ENCODE results near the gene HKDC1.
A peak's percentile ranks its signal among the peaks of the same experiment; 100 is the strongest.
"Not testable (repeated sequence)": the region's sequence is repeated elsewhere in the genome, so short reads cannot be mapped to it uniquely, and the experiment has no call there.

Gene HKDC1

GRCh38 chr10:69220041-69220451 lies at the start of gene HKDC1:
HKDC1 (plus strand) TSS chr10:69220332; CDS start chr10:69220436, 104 bp downstream.
- Histone ChIP-seq H3K36me3 (no peaks in the 10 kb centered on the region), H3K27me3 (no peaks in the 10 kb centered on the region), H3K9ac (no peak within 1 kb of the TSS), H3K4me1 (peaks cover 30% of the 10 kb centered on the region), H3K9me3 (no peaks in the 10 kb centered on the region), H3K27ac (no peak within 1 kb of the TSS), H4K20me1 (no peaks in the 10 kb centered on the region), H3K4me2 (no peak within 1 kb of the TSS), H3K4me3 (no peak within 1 kb of the TSS)
- TF ChIP-seq Cebpa-rat (IDR thresholded peaks at IDR 0.05): no peak

GRCh38 chr10:69172241-69172982 lies 47.7 kb upstream of the HKDC1 start:
- H3K4me3 ChIP-seq: no peak overlapping the region
- no peak for TF ChIP-seq Cebpa-rat (IDR thresholded peaks at IDR 0.05)
- no peak overlapping the region for H3K9ac ChIP-seq
- no peak overlapping the region for H3K27ac ChIP-seq
- H4K20me1 ChIP-seq: no peaks in the 10 kb centered on the region
- no peak overlapping the region for H3K4me2 ChIP-seq
- no peaks in the 10 kb centered on the region for H3K4me1 ChIP-seq
- no peaks in the 10 kb centered on the region for H3K9me3 ChIP-seq
- H3K27me3 ChIP-seq: no peaks in the 10 kb centered on the region
- H3K36me3 ChIP-seq: peaks cover 56% of the 10 kb centered on the region

GRCh38 chr10:69175326-69175725 lies 44.8 kb upstream of the HKDC1 start:
- not testable (repeated sequence) for H3K4me3 ChIP-seq, H3K27me3 ChIP-seq, H3K27ac ChIP-seq, H3K9me3 ChIP-seq, H3K4me1 ChIP-seq, H4K20me1 ChIP-seq, H3K9ac ChIP-seq, H3K4me2 ChIP-seq
- peaks cover 35% of the 10 kb centered on the region for H3K36me3 ChIP-seq

- Histone ChIP-seq H3K4me1 (peaks cover 19% of the 10 kb centered on the region), H3K27me3 (no peaks in the 10 kb centered on the region), H3K4me3 (no peak overlapping the region), H4K20me1 (peaks cover 15% of the 10 kb centered on the region), H3K4me2 (no peak overlapping the region), H3K27ac (no peak overlapping the region), H3K9ac (no peak overlapping the region), H3K36me3 (peaks cover 20% of the 10 kb centered on the region), H3K9me3 (no peaks in the 10 kb centered on the region)
- TF ChIP-seq Cebpa-rat (IDR thresholded peaks at IDR 0.05): no peak
Observed at GRCh38 chr10:69176823-69177222, 43.3 kb upstream of the HKDC1 start.

GRCh38 chr10:69179089-69179742 lies 40.9 kb upstream of the HKDC1 start:
- Histone ChIP-seq H3K27ac (peak overlapping the region; percentile 96), H3K4me2 (peak overlapping the region; percentile 98), H3K9me3 (no peaks in the 10 kb centered on the region), H3K9ac (peak overlapping the region; percentile 98), H3K4me1 (peaks cover 27% of the 10 kb centered on the region), H4K20me1 (peaks cover 39% of the 10 kb centered on the region), H3K36me3 (peaks cover 19% of the 10 kb centered on the region), H3K27me3 (no peaks in the 10 kb centered on the region), H3K4me3 (peak overlapping the region; percentile 94)
- peak; percentile 24; the same call in 1 of the 2 replicates for TF ChIP-seq Cebpa-rat (IDR thresholded peaks at IDR 0.05)

GRCh38 chr10:69179743-69180524 lies 40.2 kb upstream of the HKDC1 start, which contains the start of gene SUPV3L1:
SUPV3L1 (plus strand) TSS chr10:69180234; CDS start chr10:69180292, 58 bp downstream.
- no peaks in the 10 kb centered on the region for H3K27me3 ChIP-seq
- peak within 1 kb of the TSS; percentile 96 for H3K27ac ChIP-seq
- peak within 1 kb of the TSS; percentile 98 for H3K9ac ChIP-seq
- H3K4me1 ChIP-seq: peaks cover 27% of the 10 kb centered on the region
- H3K4me3 ChIP-seq: peak within 1 kb of the TSS; percentile 94
- H4K20me1 ChIP-seq: peaks cover 46% of the 10 kb centered on the region
- TF ChIP-seq Cebpa-rat (IDR thresholded peaks at IDR 0.05): no peak
- no peaks in the 10 kb centered on the region for H3K9me3 ChIP-seq
- H3K36me3 ChIP-seq: peaks cover 25% of the 10 kb centered on the region
- peak within 1 kb of the TSS; percentile 98 for H3K4me2 ChIP-seq

- no peak for TF ChIP-seq Cebpa-rat (IDR thresholded peaks at IDR 0.05)
- Histone ChIP-seq H3K9me3 (no peaks in the 10 kb centered on the region), H3K4me3 (peak overlapping the region; percentile 94), H4K20me1 (peaks cover 53% of the 10 kb centered on the region), H3K4me2 (peak overlapping the region; percentile 98), H3K9ac (peak overlapping the region; percentile 98), H3K27ac (peak overlapping the region; percentile 96), H3K36me3 (peaks cover 33% of the 10 kb centered on the region), H3K4me1 (peaks cover 27% of the 10 kb centered on the region), H3K27me3 (no peaks in the 10 kb centered on the region)
Observed at GRCh38 chr10:69180525-69181204, 39.5 kb upstream of the HKDC1 start.

GRCh38 chr10:69181433-69181832 lies 38.7 kb upstream of the HKDC1 start:
- H3K4me2 ChIP-seq: peak overlapping the region; percentile 98
- peak overlapping the region; percentile 94 for H3K4me3 ChIP-seq
- TF ChIP-seq Cebpa-rat (IDR thresholded peaks at IDR 0.05): no peak
- H3K36me3 ChIP-seq: peaks cover 40% of the 10 kb centered on the region
- no peaks in the 10 kb centered on the region for H3K27me3 ChIP-seq
- H3K27ac ChIP-seq: no peak overlapping the region
- H3K9me3 ChIP-seq: no peaks in the 10 kb centered on the region
- peaks cover 27% of the 10 kb centered on the region for H3K4me1 ChIP-seq
- peak overlapping the region; percentile 98 for H3K9ac ChIP-seq
- peaks cover 61% of the 10 kb centered on the region for H4K20me1 ChIP-seq

- Histone ChIP-seq H3K9ac (0 out of 2 replicates have a peak overlapping the region, but pooled peaks have one; percentile 20), H3K9me3 (no peaks in the 10 kb centered on the region), H3K36me3 (peaks cover 46% of the 10 kb centered on the region), H3K27ac (no peak overlapping the region), H4K20me1 (peaks cover 67% of the 10 kb centered on the region), H3K4me3 (no peak overlapping the region), H3K27me3 (no peaks in the 10 kb centered on the region), H3K4me1 (peaks cover 27% of the 10 kb centered on the region), H3K4me2 (no peak overlapping the region)
- no peak for TF ChIP-seq Cebpa-rat (IDR thresholded peaks at IDR 0.05)
Observed at GRCh38 chr10:69182005-69182404, 38.1 kb upstream of the HKDC1 start.
